CD4-positive, alpha-beta T cell treated with Interleukin-15 for 1 hour (primary cell): ENCODE results near the gene GOLGB1.

Source experiments
- DNase-seq: peaks from one replicate; pipeline ENCODE4 v3.0.0-alpha.2; 2020

The GOLGB1 gene

GRCh38 chr3:121627211-121627610, 122.3 kb downstream of the GOLGB1 start:
- no peak for DNase-seq

- no peak for DNase-seq
These were observed 123.0 kb downstream of the GOLGB1 start for GRCh38 chr3:121626495-121626894.

GRCh38 chr3:121624147-121624899, 125.2 kb downstream of the GOLGB1 start:
- no peak for DNase-seq

DNA sequence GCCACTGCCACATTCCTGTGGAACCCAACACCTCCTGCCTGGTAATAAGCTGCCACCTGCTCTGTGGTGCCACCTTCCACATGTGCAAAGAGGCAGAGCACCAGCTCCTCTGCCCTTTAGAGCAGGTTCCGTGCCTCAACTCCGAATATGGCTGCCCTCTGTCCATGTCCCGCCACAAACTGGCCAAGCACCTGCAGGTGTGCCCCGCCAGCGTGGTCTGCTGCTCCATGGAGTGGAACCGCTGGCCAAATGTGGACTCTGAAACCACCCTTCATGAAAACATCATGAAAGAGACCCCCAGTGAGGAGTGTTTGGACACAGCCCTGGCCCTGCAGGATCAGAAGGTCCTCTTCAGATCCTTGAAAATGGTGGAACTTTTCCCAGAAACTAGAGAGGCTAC, 128.1 kb downstream of the GOLGB1 start:
- DNase-seq = no peak

DNA sequence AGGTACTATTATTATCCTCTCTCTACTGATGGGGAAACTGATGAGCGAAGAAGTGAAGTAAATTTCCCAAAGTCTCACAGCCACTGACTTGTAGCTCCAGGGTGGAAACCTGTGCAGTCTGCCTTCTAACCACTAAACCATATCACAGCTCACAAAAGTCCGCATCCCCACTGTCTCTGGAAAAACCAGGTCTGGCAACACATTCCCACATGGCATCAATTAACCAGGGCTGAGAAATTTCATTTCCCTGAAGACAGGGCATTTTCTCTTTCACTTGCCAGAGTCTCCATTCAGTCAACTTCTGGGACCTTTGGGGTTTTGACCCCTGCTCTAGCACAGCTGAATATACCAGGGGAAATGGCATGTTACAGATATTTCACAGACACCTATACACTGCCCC, 129.8 kb downstream of the GOLGB1 start:
- no peak for DNase-seq
